Hematopoietic multipotent progenitor cell treated with erythropoietin and hydrocortisone succinate and interleukin-3 and kit ligand, for 15 days (in vitro differentiated cells): ENCODE measurements around the gene BCL7B.
"Not testable (repeated sequence)": the region's sequence is repeated elsewhere in the genome, so short reads cannot be mapped to it uniquely, and the experiment has no call there.

Experiments used
- DNase-seq: peaks from one replicate; pipeline ENCODE4 v3.0.0-alpha.2; 2015; ENCODE audit warnings: low spot score

BCL7B gene

GRCh38 chr7:73557397-73558257 lies at the start of gene BCL7B:
TSS of gene BCL7B (minus strand) at chr7:73557690. CDS start at chr7:73557578, 112 bp downstream.
- peak; percentile 72 for DNase-seq

DNA sequence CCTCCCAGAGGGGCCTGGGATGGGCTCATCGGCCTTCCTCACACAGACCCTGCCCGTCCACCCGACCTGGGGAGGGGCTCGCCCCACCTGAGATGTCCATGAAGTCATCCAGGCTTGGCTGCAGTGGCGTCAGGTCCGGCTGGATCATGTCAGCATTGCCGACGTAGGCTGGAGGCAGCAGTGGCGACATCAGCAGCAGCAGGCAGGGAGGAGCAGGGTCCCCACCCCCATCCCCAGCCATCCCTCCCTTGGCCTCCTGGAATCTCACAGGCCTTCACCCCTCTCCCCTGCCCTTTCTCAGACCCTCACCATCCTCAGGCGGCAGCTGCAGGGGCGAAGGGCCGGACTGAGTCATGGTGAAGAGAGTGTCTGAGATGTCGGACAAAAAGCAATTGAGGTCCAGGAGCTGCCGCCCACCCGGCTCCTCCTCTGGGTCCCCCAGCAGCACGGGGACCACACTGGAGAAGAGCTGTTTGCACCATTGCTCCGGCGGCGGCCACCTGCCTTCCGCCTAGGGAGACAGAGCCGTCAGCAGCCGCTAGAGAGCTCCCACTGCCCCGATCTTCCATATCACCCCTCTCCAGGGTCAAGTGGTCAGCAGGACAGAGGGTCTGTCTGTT lies 48.2 kb upstream of the BCL7B start:
- no peak for DNase-seq

- DNase-seq = no peak
These were observed 45.5 kb upstream of the BCL7B start for GRCh38 chr7:73602721-73603651.

DNA sequence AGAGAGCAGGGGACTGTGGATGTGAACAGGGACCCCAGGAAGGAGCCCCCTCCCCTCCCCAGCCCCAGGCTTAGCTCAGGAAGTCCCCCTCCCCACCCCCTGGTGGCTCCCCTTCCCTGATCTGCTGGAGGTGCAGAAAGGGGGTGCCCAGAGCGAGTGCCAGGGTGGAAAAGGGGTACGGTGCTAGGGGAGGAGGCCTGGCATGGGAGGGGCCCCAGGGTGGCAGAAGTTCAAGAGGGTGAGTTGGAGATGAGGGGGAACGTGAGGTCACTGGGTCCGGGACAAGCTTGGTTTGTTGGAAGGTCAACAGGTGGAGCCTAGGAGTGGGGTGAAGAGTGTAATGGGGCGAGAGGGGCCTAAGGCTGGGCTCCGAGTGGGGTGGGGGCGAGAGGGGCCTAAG lies 42.4 kb upstream of the BCL7B start:
- DNase-seq = no peak

- no peak for DNase-seq
These were observed 41.8 kb upstream of the BCL7B start for GRCh38 chr7:73599151-73599882.

DNA sequence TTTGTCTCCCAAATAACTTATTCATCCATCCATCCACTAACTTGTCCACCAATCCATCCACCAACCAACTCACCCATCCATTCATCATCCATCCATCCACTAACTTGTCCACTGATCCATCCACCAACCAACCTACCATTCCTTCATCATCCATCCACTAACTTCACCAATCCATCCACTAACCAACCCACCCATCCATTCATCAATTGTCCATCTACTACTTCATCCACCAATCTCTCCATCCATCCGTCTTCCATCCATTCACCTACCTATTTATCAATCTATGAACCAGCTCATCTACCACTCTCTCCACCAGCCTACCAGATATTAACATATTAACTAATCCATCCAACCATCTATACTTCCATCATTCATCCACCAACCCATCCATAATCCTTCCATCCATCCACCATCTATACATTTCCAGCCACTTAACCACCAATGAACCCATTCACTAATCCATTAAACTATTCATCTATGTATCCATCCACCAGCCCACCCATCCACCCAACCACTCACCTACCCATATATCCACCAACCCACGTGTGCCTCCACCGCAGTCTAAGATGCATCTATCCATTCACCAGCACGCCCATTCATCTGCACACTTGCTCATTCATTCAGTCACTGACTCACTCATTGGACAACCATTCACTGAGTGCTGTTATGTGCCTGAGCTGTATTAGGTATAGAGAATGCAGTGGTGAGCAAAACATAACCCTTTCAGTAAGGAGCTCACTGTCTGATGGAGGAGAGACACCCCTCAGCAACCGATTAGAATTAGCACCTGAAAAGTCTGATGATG lies 40.7 kb upstream of the BCL7B start:
- DNase-seq = no peak

DNA sequence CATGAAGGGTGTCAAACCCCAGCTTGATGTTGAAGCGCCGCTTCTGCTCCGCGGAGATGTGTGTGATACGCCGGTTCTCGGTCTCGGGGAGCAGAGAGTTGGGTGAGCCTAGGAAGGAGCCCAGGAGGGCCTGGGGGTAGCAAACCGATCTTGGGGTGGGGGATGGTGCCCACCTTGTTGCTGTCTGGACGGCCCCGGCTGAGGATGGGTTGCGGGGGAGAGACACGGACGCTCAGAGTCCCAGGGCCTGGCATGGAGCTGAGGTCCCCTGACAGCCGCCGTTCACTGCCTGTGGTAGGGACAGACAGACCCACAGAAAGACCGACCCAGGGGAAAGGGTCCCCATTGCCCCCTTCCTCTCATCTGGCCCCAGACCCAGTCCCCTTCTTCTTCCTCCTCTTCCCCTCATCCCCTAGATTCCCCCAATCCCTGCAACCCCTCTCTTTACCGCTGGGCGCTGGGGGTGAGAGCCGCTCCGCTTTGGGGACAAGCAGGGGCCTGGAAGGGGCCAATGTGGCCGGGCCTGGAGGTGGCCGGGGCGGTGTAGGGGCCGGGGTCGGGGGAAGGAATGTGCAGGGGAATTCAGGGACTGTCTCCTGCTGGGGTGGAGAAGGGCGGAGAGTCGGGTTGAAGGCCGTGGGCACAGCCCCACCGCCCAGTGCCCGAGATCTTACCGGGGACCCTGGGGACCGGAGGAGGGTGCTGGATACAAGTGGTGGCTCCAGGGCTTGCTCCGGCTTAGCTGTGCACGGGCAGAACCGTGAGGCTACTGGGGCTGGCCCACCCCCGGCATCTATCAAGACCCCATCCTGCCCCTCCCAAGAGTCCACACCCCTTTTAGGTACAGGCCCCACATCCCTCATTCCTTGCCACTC lies 38.9 kb upstream of the BCL7B start:
- DNase-seq = no peak

GRCh38 chr7:73595358-73595757 lies 37.9 kb upstream of the BCL7B start:
- no peak for DNase-seq

DNA sequence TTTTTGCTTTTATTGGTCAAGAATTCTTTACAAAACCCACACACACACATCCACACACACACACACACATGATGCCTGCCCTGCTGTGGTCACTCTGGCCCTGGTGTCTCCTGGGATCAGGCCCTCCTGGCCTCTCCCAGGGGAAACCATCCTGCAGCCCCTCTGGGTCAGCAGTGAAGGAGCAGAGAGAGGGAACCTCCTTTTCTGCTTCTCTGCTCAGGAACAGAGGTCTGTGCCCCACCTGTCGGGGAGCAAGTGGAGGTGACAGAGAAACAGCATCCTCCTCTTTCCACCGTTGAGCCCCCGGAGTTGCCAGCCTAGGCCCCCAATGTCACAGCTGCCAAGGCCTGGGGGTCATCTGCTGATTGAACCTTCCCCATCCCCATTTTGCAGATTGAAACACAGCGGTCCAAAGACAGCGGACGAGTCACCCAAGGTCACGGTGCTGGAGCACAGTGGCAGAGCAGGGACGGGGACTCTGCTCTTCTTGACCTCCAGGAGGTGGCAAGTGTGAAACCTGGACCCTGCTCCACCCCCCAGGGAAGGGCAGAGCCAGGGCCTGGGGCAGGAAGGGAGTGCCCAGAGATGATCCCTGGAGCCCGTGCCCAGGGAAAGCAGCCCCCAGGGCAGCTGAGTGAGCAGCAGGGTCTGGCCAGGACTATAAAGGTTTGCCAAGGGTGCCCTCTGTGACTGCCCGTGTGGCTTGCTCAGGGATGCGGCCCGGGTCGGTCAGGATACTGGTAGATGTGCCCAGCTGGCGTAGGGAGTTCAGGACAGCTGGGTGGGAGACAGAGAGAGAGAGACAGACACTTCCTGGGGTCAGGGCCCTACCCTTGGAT lies 35.9 kb upstream of the BCL7B start:
- DNase-seq = no peak

GRCh38 chr7:73586911-73587310 lies 29.4 kb upstream of the BCL7B start:
- no peak for DNase-seq

GRCh38 chr7:73585196-73585595 lies 27.7 kb upstream of the BCL7B start:
- DNase-seq = no peak

DNA sequence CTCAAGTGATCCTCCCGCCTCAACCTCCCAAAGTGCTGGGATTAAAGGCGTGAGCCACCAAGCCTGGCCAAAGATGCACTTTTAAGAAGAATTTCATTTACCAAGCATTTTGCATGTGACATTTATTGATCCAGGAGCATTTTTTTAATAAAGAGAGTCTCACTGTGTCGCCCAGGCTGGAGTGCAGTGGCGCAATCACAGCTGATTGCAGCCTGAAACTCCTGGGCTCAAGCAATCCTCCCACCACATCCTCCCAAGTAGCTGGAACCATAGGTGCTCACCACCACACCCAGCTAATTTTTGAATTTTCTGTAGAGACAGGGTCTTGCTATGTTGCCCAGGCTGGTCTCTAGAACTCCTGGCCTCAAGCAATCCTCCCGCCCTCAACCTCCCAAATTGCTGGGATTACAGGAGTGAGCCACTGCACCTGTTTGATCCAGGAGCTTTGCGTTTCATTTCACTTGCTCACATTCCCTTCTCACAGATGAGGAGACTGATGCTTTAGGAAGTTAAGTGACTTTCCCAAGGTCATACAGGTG lies 25.2 kb upstream of the BCL7B start:
- DNase-seq = no peak

GRCh38 chr7:73581006-73581405 lies 23.5 kb upstream of the BCL7B start:
- not testable (repeated sequence) for DNase-seq

- peak; percentile 100 for DNase-seq
These were observed 21.0 kb upstream of the BCL7B start, which contains the start of gene TBL2 for GRCh38 chr7:73578342-73579128. TSS of gene TBL2 (minus strand) at chr7:73578579. CDS start at chr7:73578549, 30 bp downstream.

GRCh38 chr7:73577627-73578341 lies 20.3 kb upstream of the BCL7B start:
- no peak for DNase-seq

DNA sequence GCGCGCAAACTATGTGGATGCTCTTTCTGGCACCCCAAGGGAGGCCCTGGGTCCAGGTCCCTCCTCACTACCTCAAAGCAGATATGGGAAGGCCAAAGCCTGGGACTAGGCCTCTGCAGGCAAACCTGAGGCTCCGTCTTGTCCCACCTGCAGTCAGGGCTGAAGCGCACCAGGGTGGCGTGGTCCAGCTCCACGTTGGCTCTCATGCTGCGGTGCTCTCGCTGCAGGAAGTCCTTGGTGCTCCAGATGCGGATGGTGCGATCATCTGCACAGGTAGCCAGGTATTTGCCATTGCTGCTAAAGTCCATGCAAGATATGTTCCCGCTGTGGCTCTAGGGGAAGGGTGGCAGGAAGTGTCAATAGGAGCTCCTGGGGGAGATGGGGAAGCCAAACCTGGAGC lies 16.3 kb upstream of the BCL7B start:
- DNase-seq = no peak

GRCh38 chr7:73573276-73573675 lies 15.8 kb upstream of the BCL7B start:
- DNase-seq = no peak
